ENCODE measurements around the gene SLC8B1.

Gene SLC8B1

GRCh38 chr12:113371808-113372207, 36.9 kb upstream of the SLC8B1 start:
- H3K4me2 ChIP-seq (ENCODE audit: low read length), result no peak overlapping the region
- H3K9ac ChIP-seq (ENCODE audit: low read length), result no peak overlapping the region
- H4K20me1 ChIP-seq (ENCODE audit: insufficient read depth, low read length), result no peaks in the 10 kb centered on the region
- no peak overlapping the region for H3K4me3 ChIP-seq (ENCODE audit: low read length)
- TF ChIP-seq CTCF (IDR thresholded peaks at IDR 0.05; ENCODE audit: low read depth, low read length) (no peak), EZH2phosphoT487 (IDR thresholded peaks at IDR 0.05; ENCODE audit: low read depth) (no peak)
- no peaks in the 10 kb centered on the region for H3K4me1 ChIP-seq (ENCODE audit: low read length)
- H3K9me3 ChIP-seq (ENCODE audit: insufficient read depth, low read length), result no peaks in the 10 kb centered on the region
- H3K27ac ChIP-seq (ENCODE audit: low read length), result no peak overlapping the region
- no peaks in the 10 kb centered on the region for H3K27me3 ChIP-seq (ENCODE audit: low read depth, low read length)
- no peaks in the 10 kb centered on the region for H3K79me2 ChIP-seq (ENCODE audit: low read length)
- H3K36me3 ChIP-seq (replicated peaks; ENCODE audit: low read depth, low read length), result no peaks in the 10 kb centered on the region
- no peak overlapping the region for H2AFZ ChIP-seq (ENCODE audit: low read depth, low read length)

- Histone ChIP-seq H4K20me1 (ENCODE audit: insufficient read depth, low read length) (no peaks in the 10 kb centered on the region), H3K9me3 (ENCODE audit: insufficient read depth, low read length) (no peaks in the 10 kb centered on the region), H3K79me2 (ENCODE audit: low read length) (no peaks in the 10 kb centered on the region), H3K4me1 (ENCODE audit: low read length) (no peaks in the 10 kb centered on the region), H3K4me3 (ENCODE audit: low read length) (no peak overlapping the region), H3K4me2 (ENCODE audit: low read length) (no peak overlapping the region), H2AFZ (ENCODE audit: low read depth, low read length) (no peak overlapping the region), H3K9ac (ENCODE audit: low read length) (no peak overlapping the region), H3K27ac (ENCODE audit: low read length) (no peak overlapping the region), H3K36me3 (replicated peaks; ENCODE audit: low read depth, low read length) (no peaks in the 10 kb centered on the region), H3K27me3 (ENCODE audit: low read depth, low read length) (no peaks in the 10 kb centered on the region)
- TF ChIP-seq EZH2phosphoT487 (IDR thresholded peaks at IDR 0.05; ENCODE audit: low read depth), result no peak
- TF ChIP-seq CTCF (IDR thresholded peaks at IDR 0.05; ENCODE audit: low read depth, low read length), result no peak
Observed at GRCh38 chr12:113370923-113371682, 36.2 kb upstream of the SLC8B1 start.

- Histone ChIP-seq H3K4me1 (ENCODE audit: low read length) (no peaks in the 10 kb centered on the region), H3K4me2 (ENCODE audit: low read length) (no peak overlapping the region), H4K20me1 (ENCODE audit: insufficient read depth, low read length) (no peaks in the 10 kb centered on the region), H3K27ac (ENCODE audit: low read length) (no peak overlapping the region), H3K9me3 (ENCODE audit: insufficient read depth, low read length) (no peaks in the 10 kb centered on the region), H2AFZ (ENCODE audit: low read depth, low read length) (no peak overlapping the region), H3K79me2 (ENCODE audit: low read length) (no peaks in the 10 kb centered on the region), H3K27me3 (ENCODE audit: low read depth, low read length) (no peaks in the 10 kb centered on the region), H3K9ac (ENCODE audit: low read length) (no peak overlapping the region), H3K36me3 (replicated peaks; ENCODE audit: low read depth, low read length) (no peaks in the 10 kb centered on the region), H3K4me3 (ENCODE audit: low read length) (no peak overlapping the region)
- TF ChIP-seq EZH2phosphoT487 (IDR thresholded peaks at IDR 0.05; ENCODE audit: low read depth) (no peak), CTCF (IDR thresholded peaks at IDR 0.05; ENCODE audit: low read depth, low read length) (no peak)
Observed at GRCh38 chr12:113369391-113369985, 34.6 kb upstream of the SLC8B1 start.

GRCh38 chr12:113368331-113368730, 33.4 kb upstream of the SLC8B1 start:
- H3K4me3 ChIP-seq (ENCODE audit: low read length), result no peak overlapping the region
- H3K9ac ChIP-seq (ENCODE audit: low read length), result no peak overlapping the region
- H3K4me1 ChIP-seq (ENCODE audit: low read length), result no peaks in the 10 kb centered on the region
- H4K20me1 ChIP-seq (ENCODE audit: insufficient read depth, low read length), result no peaks in the 10 kb centered on the region
- H3K4me2 ChIP-seq (ENCODE audit: low read length), result no peak overlapping the region
- TF ChIP-seq CTCF (IDR thresholded peaks at IDR 0.05; ENCODE audit: low read depth, low read length) (no peak), EZH2phosphoT487 (IDR thresholded peaks at IDR 0.05; ENCODE audit: low read depth) (no peak)
- H3K79me2 ChIP-seq (ENCODE audit: low read length), result no peaks in the 10 kb centered on the region
- H3K27me3 ChIP-seq (ENCODE audit: low read depth, low read length), result no peaks in the 10 kb centered on the region
- H3K36me3 ChIP-seq (replicated peaks; ENCODE audit: low read depth, low read length), result no peaks in the 10 kb centered on the region
- no peaks in the 10 kb centered on the region for H3K9me3 ChIP-seq (ENCODE audit: insufficient read depth, low read length)
- H2AFZ ChIP-seq (ENCODE audit: low read depth, low read length), result no peak overlapping the region
- no peak overlapping the region for H3K27ac ChIP-seq (ENCODE audit: low read length)
